ENCODE results near the gene KCNQ1.

- TF ChIP-seq SRF (IDR thresholded peaks at IDR 0.05; ENCODE audit: low read depth) = no peak
- no peak for TF ChIP-seq FOSL1 (IDR thresholded peaks at IDR 0.05; ENCODE audit: low read depth)
- no peak for TF ChIP-seq CTCF (IDR thresholded peaks at IDR 0.05 in 2 of 3, conservative IDR thresholded peaks at IDR 0.05 in 1 of 3; ENCODE audit: borderline replicate concordance in 1 of 3, insufficient read depth in 1 of 3, low read depth in 2 of 3, low read length in 2 of 3)
- no peak for TF ChIP-seq RAD21 (IDR thresholded peaks at IDR 0.05; ENCODE audit: low read depth)
- no peak for TF ChIP-seq EZH2 (IDR thresholded peaks at IDR 0.05)
- TF ChIP-seq, protein P1, sequence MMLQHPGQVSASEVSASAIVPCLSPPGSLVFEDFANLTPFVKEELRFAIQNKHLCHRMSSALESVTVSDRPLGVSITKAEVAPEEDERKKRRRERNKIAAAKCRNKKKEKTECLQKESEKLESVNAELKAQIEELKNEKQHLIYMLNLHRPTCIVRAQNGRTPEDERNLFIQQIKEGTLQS (IDR thresholded peaks at IDR 0.05) = no peak
- TF ChIP-seq POLR2AphosphoS5 (IDR thresholded peaks at IDR 0.05; ENCODE audit: low read depth, low read length) = no peak
- TF ChIP-seq JUND (IDR thresholded peaks at IDR 0.05) = no peak
- TF ChIP-seq ZNF274 (IDR thresholded peaks at IDR 0.05; ENCODE audit: low read depth, low read length) = no peak
- no peak for TF ChIP-seq SP1 (IDR thresholded peaks at IDR 0.05; ENCODE audit: low read depth)
Observed at GRCh38 chr11:2835296-2835695, 390.5 kb downstream of the KCNQ1 start.
